Central memory CD8-positive, alpha-beta T cell (primary cell): ENCODE results near the gene USP48.
"Not testable (repeated sequence)": the region's sequence is repeated elsewhere in the genome, so short reads cannot be mapped to it uniquely, and the experiment has no call there.

Experiments used
- ATAC-seq: fragments of 150-1000 bp; cut with Tn5 transposase; replicated peaks from 2 replicates; pipeline ENCODE4 v1.10.0; 2022; ENCODE audit warnings: mild to moderate bottlenecking, moderate FRiP score, moderate number of reproducible peaks; ENCODE audit not compliant: poor library complexity, severe bottlenecking; ENCODE audit errors: extremely low read depth
- DNase-seq, 2 donors: peaks; one replicate each; pipeline ENCODE4 v3.0.0; 2021; ENCODE audit warnings: low spot score in 2 of 2
- H3K27ac Mint-ChIP-seq: one replicate; pipeline ENCODE4 v1.8.0; 2022; ENCODE audit warnings: low read depth, mild to moderate bottlenecking, moderate library complexity, mixed read lengths
- H3K27me3 Mint-ChIP-seq: one replicate; pipeline ENCODE4 v1.8.0; 2022; ENCODE audit warnings: mixed read lengths
- H3K36me3 Mint-ChIP-seq: one replicate; pipeline ENCODE4 v1.8.0; 2022; ENCODE audit warnings: mild to moderate bottlenecking, moderate library complexity, mixed read lengths; ENCODE audit not compliant: insufficient read depth
- H3K4me1 Mint-ChIP-seq: one replicate; pipeline ENCODE4 v1.8.0; 2022; ENCODE audit warnings: mixed read lengths
- H3K4me3 Mint-ChIP-seq: one replicate; pipeline ENCODE4 v1.8.0; 2022; ENCODE audit warnings: mild to moderate bottlenecking, moderate library complexity, mixed read lengths
- H3K9me3 Mint-ChIP-seq: one replicate; pipeline ENCODE4 v1.8.0; 2022; ENCODE audit warnings: mixed read lengths

The USP48 gene

GRCh38 chr1:21804536-21804935 is 21.6 kb upstream of the USP48 start:
- no peaks in the 10 kb centered on the region for H3K4me1 Mint-ChIP-seq
- H3K36me3 Mint-ChIP-seq = no peaks in the 10 kb centered on the region
- H3K27me3 Mint-ChIP-seq = peaks cover 36% of the 10 kb centered on the region
- DNase-seq (no peak), ATAC-seq (no peak)
- H3K27ac Mint-ChIP-seq = no peak overlapping the region
- no peaks in the 10 kb centered on the region for H3K9me3 Mint-ChIP-seq
- no peak overlapping the region for H3K4me3 Mint-ChIP-seq

GRCh38 chr1:21801100-21801499 is 18.2 kb upstream of the USP48 start:
- no peak for DNase-seq
- Mint-ChIP-seq H3K27ac (no peak overlapping the region), H3K27me3 (peaks cover 29% of the 10 kb centered on the region)

GRCh38 chr1:21799730-21800129 is 16.8 kb upstream of the USP48 start:
- DNase-seq (no peak), ATAC-seq (no peak)
- H3K36me3 Mint-ChIP-seq = no peaks in the 10 kb centered on the region

More at GRCh38 chr1:21801100-21801499, 18.2 kb upstream of the USP48 start:
- Mint-ChIP-seq H3K4me1 (no peaks in the 10 kb centered on the region), H3K4me3 (no peak overlapping the region), H3K9me3 (no peaks in the 10 kb centered on the region), H3K36me3 (no peaks in the 10 kb centered on the region)
- ATAC-seq = no peak

GRCh38 chr1:21795075-21795474 is 12.1 kb upstream of the USP48 start:
- Mint-ChIP-seq H3K27ac (no peak overlapping the region), H3K9me3 (no peaks in the 10 kb centered on the region), H3K4me1 (peaks cover 5% of the 10 kb centered on the region), H3K27me3 (no peaks in the 10 kb centered on the region), H3K36me3 (peaks cover 2% of the 10 kb centered on the region), H3K4me3 (no peak overlapping the region)
- DNase-seq = no peak
- ATAC-seq = no peak

More at GRCh38 chr1:21799730-21800129, 16.8 kb upstream of the USP48 start:
- Mint-ChIP-seq H3K9me3 (no peaks in the 10 kb centered on the region), H3K27ac (no peak overlapping the region), H3K4me3 (no peak overlapping the region), H3K27me3 (peaks cover 28% of the 10 kb centered on the region), H3K4me1 (no peaks in the 10 kb centered on the region)

- Mint-ChIP-seq H3K27ac (no peak overlapping the region), H3K27me3 (no peaks in the 10 kb centered on the region), H3K9me3 (no peaks in the 10 kb centered on the region), H3K4me1 (peaks cover 5% of the 10 kb centered on the region), H3K36me3 (peaks cover 2% of the 10 kb centered on the region), H3K4me3 (no peak overlapping the region)
- ATAC-seq (no peak), DNase-seq (no peak)
Measured at GRCh38 chr1:21794656-21795055, 11.7 kb upstream of the USP48 start.

GRCh38 chr1:21793104-21793503 is 10.2 kb upstream of the USP48 start:
- no peak overlapping the region for H3K27ac Mint-ChIP-seq
- DNase-seq (no peak), ATAC-seq (no peak)
- H3K36me3 Mint-ChIP-seq = peaks cover 2% of the 10 kb centered on the region
- H3K4me3 Mint-ChIP-seq = no peak overlapping the region
- H3K27me3 Mint-ChIP-seq = no peaks in the 10 kb centered on the region
- no peaks in the 10 kb centered on the region for H3K9me3 Mint-ChIP-seq
- H3K4me1 Mint-ChIP-seq = peaks cover 5% of the 10 kb centered on the region

GRCh38 chr1:21786640-21787039 is 3.7 kb upstream of the USP48 start:
- Mint-ChIP-seq H3K4me3 (no peak overlapping the region), H3K27me3 (no peaks in the 10 kb centered on the region), H3K27ac (no peak overlapping the region), H3K4me1 (peaks cover 12% of the 10 kb centered on the region), H3K36me3 (peaks cover 18% of the 10 kb centered on the region), H3K9me3 (no peaks in the 10 kb centered on the region)
- DNase-seq (no peak), ATAC-seq (no peak)

GRCh38 chr1:21785764-21786163 is 2.8 kb upstream of the USP48 start:
- ATAC-seq = not testable (repeated sequence)

GRCh38 chr1:21783679-21784603 is 992 bp upstream of the USP48 start:
- peak overlapping the region; percentile 99 for H3K4me3 Mint-ChIP-seq
- peaks cover 19% of the 10 kb centered on the region for H3K36me3 Mint-ChIP-seq
- DNase-seq (no peak), ATAC-seq (no peak)
- no peaks in the 10 kb centered on the region for H3K27me3 Mint-ChIP-seq
- no peaks in the 10 kb centered on the region for H3K9me3 Mint-ChIP-seq
- H3K4me1 Mint-ChIP-seq = peaks cover 25% of the 10 kb centered on the region
- H3K27ac Mint-ChIP-seq = peak overlapping the region; percentile 100

More at GRCh38 chr1:21785764-21786163, 2.8 kb upstream of the USP48 start:
- H3K9me3 Mint-ChIP-seq, DNase-seq, H3K27ac Mint-ChIP-seq, H3K27me3 Mint-ChIP-seq, H3K4me3 Mint-ChIP-seq: not testable (repeated sequence)
- Mint-ChIP-seq H3K36me3 (peaks cover 19% of the 10 kb centered on the region), H3K4me1 (peaks cover 10% of the 10 kb centered on the region)

GRCh38 chr1:21782349-21782867 is 541 bp downstream of the USP48 start:
- Mint-ChIP-seq H3K27ac (peak overlapping the region; percentile 100), H3K4me3 (peak overlapping the region; percentile 99), H3K9me3 (no peaks in the 10 kb centered on the region), H3K4me1 (peaks cover 32% of the 10 kb centered on the region), H3K27me3 (no peaks in the 10 kb centered on the region), H3K36me3 (peaks cover 19% of the 10 kb centered on the region)
- ATAC-seq = peak; percentile 17
- peak; percentile 30 to 41 for DNase-seq

GRCh38 chr1:21781815-21782348 is 1.1 kb downstream of the USP48 start:
- Mint-ChIP-seq H3K27ac (peak overlapping the region; percentile 100), H3K4me1 (peaks cover 35% of the 10 kb centered on the region), H3K4me3 (peak overlapping the region; percentile 99), H3K9me3 (no peaks in the 10 kb centered on the region), H3K27me3 (no peaks in the 10 kb centered on the region), H3K36me3 (peaks cover 19% of the 10 kb centered on the region)
- DNase-seq (no peak), ATAC-seq (peak; percentile 15)

- no peak for ATAC-seq
- Mint-ChIP-seq H3K4me3 (peak overlapping the region; percentile 66), H3K4me1 (peaks cover 47% of the 10 kb centered on the region), H3K27me3 (no peaks in the 10 kb centered on the region), H3K36me3 (peaks cover 24% of the 10 kb centered on the region), H3K9me3 (no peaks in the 10 kb centered on the region), H3K27ac (peak overlapping the region; percentile 5)
- no peak for DNase-seq
Measured at GRCh38 chr1:21779613-21780521, 3.1 kb downstream of the USP48 start.
